ENCODE data around the gene ITGB5. TPM values are rescaled to one million over a fixed set of nuclear protein-coding genes. Genes with fewer than 3 reads are reported as not detected.

Gene ITGB5
- total RNA-seq, 1 experiment from 2014 or later: 116 TPM

GRCh38 chr3:124888482-124889441, 1.6 kb upstream of the ITGB5 start:
- CTCF ChIA-PET: no interaction called here
- H3K4me3 ChIP-seq (ENCODE audit: low read depth, low read length, poor library complexity, severe bottlenecking): no peak overlapping the region

GRCh38 chr3:124887932-124888298, 750 bp upstream of the ITGB5 start:
- ChIA-PET CTCF (interaction anchor here (0.6 kb wide), 1 partner anchor 127 kb away, joined by 3 read pairs; no protein-coding TSS in a partner anchor), POLR2A (ENCODE audit: low non-redundant PET) (no interaction called here)
- Histone ChIP-seq H3K36me3 (ENCODE audit: insufficient read depth, low read length, poor library complexity, severe bottlenecking) (no peaks in the 10 kb centered on the region), H3K9me3 (ENCODE audit: low read depth, low read length, poor library complexity, severe bottlenecking) (no peaks in the 10 kb centered on the region), H3K27me3 (replicated peaks; ENCODE audit: insufficient read depth, low read depth, low read length, poor library complexity) (no peaks in the 10 kb centered on the region), H3K4me3 (ENCODE audit: low read depth, low read length, poor library complexity, severe bottlenecking) (peak overlapping the region; percentile 85), H3K4me1 (ENCODE audit: insufficient read depth, low read length, poor library complexity, severe bottlenecking) (peaks cover 27% of the 10 kb centered on the region), H3K27ac (ENCODE audit: low read depth, low read length, poor library complexity, severe bottlenecking) (no peak overlapping the region)
- DNase-seq (ENCODE audit: low spot score): no peak
- intact Hi-C loops (cut with micrococcal nuclease; ENCODE audit: unreplicated experiment): loop anchor here (5.0 kb wide), 1 partner anchor 126 kb away; no protein-coding TSS in a partner anchor
- BruUV-seq (replicated peaks): no TSS peak
- TF ChIP-seq CTCF (conservative IDR thresholded peaks at IDR 0.05; ENCODE audit: low read depth, low read length): no peak
- no peak for TF ChIP-seq EZH2 (IDR thresholded peaks at IDR 0.05; ENCODE audit: borderline replicate concordance, low read depth, low read length, poor library complexity, severe bottlenecking)

More at GRCh38 chr3:124888482-124889441, 1.6 kb upstream of the ITGB5 start:
- no TSS peak for BruUV-seq (replicated peaks)
- no peak for TF ChIP-seq CTCF (conservative IDR thresholded peaks at IDR 0.05; ENCODE audit: low read depth, low read length)
- no peak for TF ChIP-seq EZH2 (IDR thresholded peaks at IDR 0.05; ENCODE audit: borderline replicate concordance, low read depth, low read length, poor library complexity, severe bottlenecking)
- Histone ChIP-seq H3K27ac (ENCODE audit: low read depth, low read length, poor library complexity, severe bottlenecking) (no peak overlapping the region), H3K9me3 (ENCODE audit: low read depth, low read length, poor library complexity, severe bottlenecking) (no peaks in the 10 kb centered on the region), H3K27me3 (replicated peaks; ENCODE audit: insufficient read depth, low read depth, low read length, poor library complexity) (no peaks in the 10 kb centered on the region), H3K4me1 (ENCODE audit: insufficient read depth, low read length, poor library complexity, severe bottlenecking) (peaks cover 18% of the 10 kb centered on the region), H3K36me3 (ENCODE audit: insufficient read depth, low read length, poor library complexity, severe bottlenecking) (peaks cover 4% of the 10 kb centered on the region)
- POLR2A ChIA-PET (ENCODE audit: low non-redundant PET): interaction anchor here (0.6 kb wide), 1 partner anchor 54 kb away, joined by 3 read pairs; no protein-coding TSS in a partner anchor
- intact Hi-C loops (cut with micrococcal nuclease; ENCODE audit: unreplicated experiment): loop anchor here (5.0 kb wide), 1 partner anchor 126 kb away; no protein-coding TSS in a partner anchor
- no peak for DNase-seq (ENCODE audit: low spot score)

GRCh38 chr3:124886168-124887056, 753 bp downstream of the ITGB5 start:
- TF ChIP-seq CTCF (conservative IDR thresholded peaks at IDR 0.05; ENCODE audit: low read depth, low read length) (no peak), EZH2 (IDR thresholded peaks at IDR 0.05; ENCODE audit: borderline replicate concordance, low read depth, low read length, poor library complexity, severe bottlenecking) (no peak)
- Histone ChIP-seq H3K27ac (ENCODE audit: low read depth, low read length, poor library complexity, severe bottlenecking) (peak overlapping the region; percentile 88), H3K9me3 (ENCODE audit: low read depth, low read length, poor library complexity, severe bottlenecking) (no peaks in the 10 kb centered on the region), H3K36me3 (ENCODE audit: insufficient read depth, low read length, poor library complexity, severe bottlenecking) (no peaks in the 10 kb centered on the region), H3K27me3 (replicated peaks; ENCODE audit: insufficient read depth, low read depth, low read length, poor library complexity) (no peaks in the 10 kb centered on the region), H3K4me3 (ENCODE audit: low read depth, low read length, poor library complexity, severe bottlenecking) (peak overlapping the region; percentile 85), H3K4me1 (ENCODE audit: insufficient read depth, low read length, poor library complexity, severe bottlenecking) (peaks cover 38% of the 10 kb centered on the region)
- POLR2A ChIA-PET (ENCODE audit: low non-redundant PET): interaction anchor here (0.6 kb wide), 2 partner anchors 23 to 123 kb away, joined by 3 read pairs; no protein-coding TSS in a partner anchor
- CTCF ChIA-PET: no interaction called here
- DNase-seq (ENCODE audit: low spot score): peak; percentile 68
- BruUV-seq (replicated peaks): no TSS peak
- intact Hi-C loops (cut with micrococcal nuclease; ENCODE audit: unreplicated experiment): loop anchor here (5.0 kb wide), 1 partner anchor 124 kb away; no protein-coding TSS in a partner anchor
